Activated CD4-positive, alpha-beta memory T cell treated with anti-CD3 and anti-CD28 coated beads, Interleukin-2, amount 10 ng/mL, durations not matched to agents 7 days and 5 days (primary cell): Measurements from ENCODE around the gene TNFAIP1. TPM values are rescaled to one million over a fixed set of nuclear protein-coding genes. Genes with fewer than 3 reads are reported as not detected.

Experiments used
- total RNA-seq, 2 experiments: library from RNA; stranded (reverse); gene quantifications; one replicate each; pipeline ENCODE4 v1.2.3, GENCODE V29; 2021

TNFAIP1 gene
- total RNA-seq, 2 experiments from 2014 or later, result 25.2 to 26.5 TPM

Other genes with a start within 250 kb of the TNFAIP1 start
- 10 to 100 TPM; 23.3 to 26.6 TPM for gene TMEM97, start 16.6 kb upstream of the TNFAIP1 start, total RNA-seq
- 10 to 100 TPM; 22.2 to 25.7 TPM for gene IFT20, start 289 bp upstream of the TNFAIP1 start, total RNA-seq
- 10 to 100 TPM; 54.3 to 56.2 TPM for gene POLDIP2, start 21.8 kb downstream of the TNFAIP1 start, total RNA-seq
- not detected for gene SEBOX, start 29.4 kb downstream of the TNFAIP1 start, total RNA-seq
- under 1 TPM in 1 of 2 experiments, not detected in 1; 0.15 TPM for gene VTN, start 34.5 kb downstream of the TNFAIP1 start, total RNA-seq
- gene SARM1, start 35.9 kb downstream of the TNFAIP1 start, total RNA-seq, result 10 to 100 TPM; 17.2 to 17.5 TPM
- 1 to 10 TPM in 1 of 2 experiments, under 1 TPM in 1; 0.96 to 1.1 TPM for gene SLC46A1, start 70.5 kb downstream of the TNFAIP1 start, total RNA-seq
- gene SLC13A2, start 137.9 kb downstream of the TNFAIP1 start, total RNA-seq, result not detected
- not detected for gene FOXN1, start 170.6 kb downstream of the TNFAIP1 start, total RNA-seq
- gene UNC119, start 216.9 kb downstream of the TNFAIP1 start, total RNA-seq, result 10 to 100 TPM; 46.2 to 61.1 TPM
- gene PIGS, start 235.8 kb downstream of the TNFAIP1 start, total RNA-seq, result 10 to 100 TPM; 66.3 to 66.6 TPM
- gene ALDOC, start 241.1 kb downstream of the TNFAIP1 start, total RNA-seq, result 100 to 1,000 TPM; 140 to 147 TPM